Measurements from ENCODE around the gene KIF16B. TPM values are rescaled to one million over a fixed set of nuclear protein-coding genes. Genes with fewer than 3 reads are reported as not detected.

Gene KIF16B, protein sequence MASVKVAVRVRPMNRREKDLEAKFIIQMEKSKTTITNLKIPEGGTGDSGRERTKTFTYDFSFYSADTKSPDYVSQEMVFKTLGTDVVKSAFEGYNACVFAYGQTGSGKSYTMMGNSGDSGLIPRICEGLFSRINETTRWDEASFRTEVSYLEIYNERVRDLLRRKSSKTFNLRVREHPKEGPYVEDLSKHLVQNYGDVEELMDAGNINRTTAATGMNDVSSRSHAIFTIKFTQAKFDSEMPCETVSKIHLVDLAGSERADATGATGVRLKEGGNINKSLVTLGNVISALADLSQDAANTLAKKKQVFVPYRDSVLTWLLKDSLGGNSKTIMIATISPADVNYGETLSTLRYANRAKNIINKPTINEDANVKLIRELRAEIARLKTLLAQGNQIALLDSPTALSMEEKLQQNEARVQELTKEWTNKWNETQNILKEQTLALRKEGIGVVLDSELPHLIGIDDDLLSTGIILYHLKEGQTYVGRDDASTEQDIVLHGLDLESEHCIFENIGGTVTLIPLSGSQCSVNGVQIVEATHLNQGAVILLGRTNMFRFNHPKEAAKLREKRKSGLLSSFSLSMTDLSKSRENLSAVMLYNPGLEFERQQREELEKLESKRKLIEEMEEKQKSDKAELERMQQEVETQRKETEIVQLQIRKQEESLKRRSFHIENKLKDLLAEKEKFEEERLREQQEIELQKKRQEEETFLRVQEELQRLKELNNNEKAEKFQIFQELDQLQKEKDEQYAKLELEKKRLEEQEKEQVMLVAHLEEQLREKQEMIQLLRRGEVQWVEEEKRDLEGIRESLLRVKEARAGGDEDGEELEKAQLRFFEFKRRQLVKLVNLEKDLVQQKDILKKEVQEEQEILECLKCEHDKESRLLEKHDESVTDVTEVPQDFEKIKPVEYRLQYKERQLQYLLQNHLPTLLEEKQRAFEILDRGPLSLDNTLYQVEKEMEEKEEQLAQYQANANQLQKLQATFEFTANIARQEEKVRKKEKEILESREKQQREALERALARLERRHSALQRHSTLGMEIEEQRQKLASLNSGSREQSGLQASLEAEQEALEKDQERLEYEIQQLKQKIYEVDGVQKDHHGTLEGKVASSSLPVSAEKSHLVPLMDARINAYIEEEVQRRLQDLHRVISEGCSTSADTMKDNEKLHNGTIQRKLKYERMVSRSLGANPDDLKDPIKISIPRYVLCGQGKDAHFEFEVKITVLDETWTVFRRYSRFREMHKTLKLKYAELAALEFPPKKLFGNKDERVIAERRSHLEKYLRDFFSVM (N-terminal part only)
- 1 to 10 TPM; 3.2 to 7.1 (median 5.1) TPM for polyA plus RNA-seq (ENCODE audit: low read depth in 6 of 6)

DNA sequence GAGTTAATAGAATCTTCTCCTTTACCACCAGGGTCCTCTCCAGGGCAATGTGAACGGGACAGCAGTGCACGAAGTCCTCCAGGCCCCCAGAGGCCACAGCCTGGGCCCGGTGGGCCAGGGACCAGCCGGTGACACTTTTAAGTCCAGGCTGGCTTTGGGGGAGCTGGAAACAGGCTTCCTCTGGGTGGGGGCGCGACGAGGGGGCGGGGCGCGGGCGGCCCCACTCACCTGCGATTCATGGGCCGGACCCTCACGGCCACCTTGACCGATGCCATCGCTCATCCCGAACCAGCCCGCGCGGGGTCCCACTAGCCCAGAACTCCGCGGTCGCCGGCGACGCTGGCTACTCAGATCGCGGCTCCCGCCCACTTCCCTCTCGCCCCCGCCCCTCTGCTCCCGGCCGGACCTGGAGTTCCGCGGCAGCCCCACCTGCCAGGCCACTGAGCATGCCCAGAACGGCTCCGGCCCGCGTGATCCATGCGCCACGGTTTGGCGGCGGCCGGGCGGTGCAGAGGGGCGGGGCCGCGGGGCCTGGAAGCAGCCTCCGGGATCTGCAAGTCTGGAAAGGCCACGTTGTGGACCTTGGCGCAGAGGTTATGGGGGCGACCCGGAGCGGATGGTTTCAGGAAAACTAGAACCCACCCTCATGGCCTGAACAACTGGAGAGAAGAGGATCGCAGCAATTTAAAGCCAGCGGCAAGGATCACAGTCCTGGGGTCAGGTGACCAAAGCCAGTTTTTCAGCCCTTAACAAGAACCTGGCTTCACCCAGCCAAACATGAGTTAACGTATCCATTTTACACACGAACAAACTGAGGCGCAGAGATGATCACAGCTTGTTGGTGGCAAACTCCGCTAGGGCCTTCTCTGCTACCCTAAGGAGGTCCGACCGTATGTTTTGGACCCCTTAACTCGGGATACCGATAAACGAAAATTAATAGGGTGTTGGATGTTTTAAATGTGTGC, at the start of gene KIF16B:
Gene KIF16B, minus strand, starts transcription at position 448 of the 965 bp plus-strand sequence. Its CDS starts 173 bp downstream, at position 275.
- Mint-ChIP-seq H3K4me3 (peak within 1 kb of the TSS; percentile 87 to 96 (median 94)), H3K27me3 (no peaks in the 10 kb centered on the region), H3K27ac (peak within 1 kb of the TSS; percentile 77 to 93 (median 84)), H3K36me3 (no peaks in the 10 kb centered on the region), H3K4me1 (peaks cover 30 to 60% (median 53%) of the 10 kb centered on the region in 3 donors), H3K9me3 (no peaks in the 10 kb centered on the region)
- DNase-seq (peak; percentile 81), ATAC-seq (ENCODE audit: low read depth in 2 of 2) (peak; percentile 72 to 81)

DNA sequence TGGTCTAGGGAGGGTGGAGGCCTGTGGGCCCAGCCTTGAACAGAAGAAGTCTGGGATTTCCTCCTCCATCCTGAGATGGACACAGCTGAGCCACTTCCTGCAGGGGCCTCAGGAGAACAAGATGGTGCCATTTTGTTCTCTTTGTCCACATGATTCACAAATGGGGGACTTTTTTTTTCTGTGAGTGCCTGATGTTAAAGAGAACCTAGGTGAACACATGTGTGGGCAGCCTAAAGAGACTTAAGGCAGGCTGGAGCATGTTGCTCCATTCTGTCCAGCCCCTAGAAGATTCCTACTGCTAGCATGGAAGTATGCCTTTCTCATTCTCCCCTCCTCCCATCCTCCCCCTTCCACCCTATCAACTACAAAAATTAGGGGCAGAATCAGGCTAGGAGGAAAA, 49.3 kb upstream of the KIF16B start:
- DNase-seq (no peak), ATAC-seq (ENCODE audit: low read depth in 2 of 2) (no peak)
- peaks cover 0 to 5% of the 10 kb centered on the region in 2 donors for H3K36me3 Mint-ChIP-seq
- peaks cover 3 to 10% (median 5%) of the 10 kb centered on the region in 7 donors for H3K9me3 Mint-ChIP-seq
- no peaks in the 10 kb centered on the region for H3K4me1 Mint-ChIP-seq
- no peak overlapping the region for H3K4me3 Mint-ChIP-seq
- peaks cover 0 to 11% (median 4%) of the 10 kb centered on the region in 3 donors for H3K27me3 Mint-ChIP-seq
- peak overlapping the region in 1 of 6 donors; percentile 27 for H3K27ac Mint-ChIP-seq

- H3K4me3 Mint-ChIP-seq, result no peak overlapping the region
- H3K4me1 Mint-ChIP-seq, result no peaks in the 10 kb centered on the region
- peaks cover 0 to 8% (median 4%) of the 10 kb centered on the region in 3 donors for H3K27me3 Mint-ChIP-seq
- ATAC-seq (ENCODE audit: low read depth in 2 of 2), result no peak
- no peak for DNase-seq
- peaks cover 5 to 16% (median 12%) of the 10 kb centered on the region in 7 donors for H3K9me3 Mint-ChIP-seq
- H3K27ac Mint-ChIP-seq, result no peak overlapping the region
- H3K36me3 Mint-ChIP-seq, result peaks cover 3 to 9% of the 10 kb centered on the region in 2 donors
These were observed 48.3 kb upstream of the KIF16B start for GRCh38 chr20:16621435-16622141.

DNA sequence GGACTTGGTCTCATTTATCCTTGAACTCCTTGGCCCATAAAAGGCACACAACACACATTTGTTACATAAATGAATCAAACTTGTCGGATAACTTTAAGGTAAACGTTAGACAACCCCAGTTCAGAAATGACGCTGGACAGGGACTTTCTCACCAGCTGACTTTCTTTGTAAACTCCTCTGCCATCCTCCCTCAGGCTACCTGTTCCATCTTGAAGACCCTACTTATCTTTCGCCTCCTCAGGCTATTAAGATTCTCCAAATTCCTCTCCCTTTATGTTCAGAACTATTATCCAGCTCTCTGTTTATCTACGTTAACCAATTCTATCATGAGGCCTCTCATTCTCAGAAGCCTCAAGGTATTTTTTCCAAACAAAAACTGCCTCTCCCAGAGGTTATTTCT, 47.7 kb upstream of the KIF16B start:
- Mint-ChIP-seq H3K4me1 (no peaks in the 10 kb centered on the region), H3K27me3 (peaks cover 0 to 8% (median 4%) of the 10 kb centered on the region in 3 donors), H3K36me3 (peaks cover 9 to 13% of the 10 kb centered on the region in 2 donors), H3K27ac (no peak overlapping the region), H3K9me3 (peaks cover 7 to 19% (median 15%) of the 10 kb centered on the region in 7 donors), H3K4me3 (no peak overlapping the region)
- ATAC-seq (ENCODE audit: low read depth in 2 of 2) (no peak), DNase-seq (no peak)

DNA sequence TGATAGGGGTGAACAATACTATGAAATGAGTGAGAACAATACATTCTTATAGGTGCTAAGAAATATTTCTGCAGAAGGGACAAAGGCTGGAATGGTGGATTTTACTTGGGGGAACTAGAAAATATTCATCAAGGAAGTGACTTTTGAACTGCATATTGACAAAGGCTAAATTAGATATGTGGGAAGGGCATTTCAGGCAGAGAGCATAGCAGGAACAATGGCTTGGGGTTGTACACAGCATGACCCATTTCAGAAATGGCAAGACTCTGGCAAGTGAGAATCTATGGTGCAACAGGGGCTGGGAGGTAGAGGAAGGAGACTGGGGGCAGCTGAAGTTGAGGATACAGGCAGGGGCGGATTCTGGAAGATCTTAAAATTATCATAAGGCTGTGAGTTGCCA, 46.7 kb upstream of the KIF16B start:
- no peak for DNase-seq
- H3K27ac Mint-ChIP-seq, result no peak overlapping the region
- H3K9me3 Mint-ChIP-seq, result peaks cover 7 to 19% (median 15%) of the 10 kb centered on the region in 7 donors
- ATAC-seq (ENCODE audit: low read depth in 2 of 2), result no peak
- H3K36me3 Mint-ChIP-seq, result peaks cover 9 to 13% of the 10 kb centered on the region in 2 donors
- peaks cover 0 to 8% (median 4%) of the 10 kb centered on the region in 3 donors for H3K27me3 Mint-ChIP-seq
- H3K4me1 Mint-ChIP-seq, result no peaks in the 10 kb centered on the region
- no peak overlapping the region for H3K4me3 Mint-ChIP-seq

DNA sequence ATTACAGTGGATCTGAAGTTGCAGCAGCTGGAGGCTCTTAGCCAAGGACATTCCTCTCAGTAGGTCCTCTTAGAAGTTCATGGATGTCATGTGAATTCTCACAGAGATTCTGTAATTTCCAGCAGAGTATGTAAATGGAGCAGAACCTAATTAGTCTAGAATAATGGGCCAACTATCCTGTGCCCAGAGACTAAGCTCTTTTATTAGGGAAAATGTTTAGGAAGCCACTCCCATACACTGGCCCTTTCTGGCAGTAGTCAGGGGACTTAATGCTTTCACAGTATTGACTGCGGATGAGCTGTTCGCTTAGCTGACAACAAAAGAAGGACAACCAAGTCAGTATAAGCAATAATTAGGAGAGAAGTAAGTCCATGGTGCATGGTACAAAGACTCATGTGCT, 43.8 kb upstream of the KIF16B start:
- peaks cover 9 to 13% of the 10 kb centered on the region in 2 donors for H3K36me3 Mint-ChIP-seq
- H3K27me3 Mint-ChIP-seq, result peaks cover 0 to 8% (median 4%) of the 10 kb centered on the region in 3 donors
- no peak for ATAC-seq (ENCODE audit: low read depth in 2 of 2)
- no peaks in the 10 kb centered on the region for H3K4me1 Mint-ChIP-seq
- H3K9me3 Mint-ChIP-seq, result peaks cover 7 to 19% (median 12%) of the 10 kb centered on the region in 7 donors
- DNase-seq, result no peak
- H3K27ac Mint-ChIP-seq, result no peak overlapping the region
- H3K4me3 Mint-ChIP-seq, result no peak overlapping the region

GRCh38 chr20:16616317-16616716, 43.1 kb upstream of the KIF16B start:
- Mint-ChIP-seq H3K36me3 (peaks cover 9 to 13% of the 10 kb centered on the region in 2 donors), H3K27ac (no peak overlapping the region), H3K27me3 (peaks cover 4 to 14% (median 5%) of the 10 kb centered on the region in 3 donors), H3K4me1 (no peaks in the 10 kb centered on the region), H3K9me3 (peaks cover 7 to 19% (median 12%) of the 10 kb centered on the region in 7 donors), H3K4me3 (no peak overlapping the region)
- ATAC-seq (ENCODE audit: low read depth in 2 of 2), result no peak
- DNase-seq, result no peak

DNA sequence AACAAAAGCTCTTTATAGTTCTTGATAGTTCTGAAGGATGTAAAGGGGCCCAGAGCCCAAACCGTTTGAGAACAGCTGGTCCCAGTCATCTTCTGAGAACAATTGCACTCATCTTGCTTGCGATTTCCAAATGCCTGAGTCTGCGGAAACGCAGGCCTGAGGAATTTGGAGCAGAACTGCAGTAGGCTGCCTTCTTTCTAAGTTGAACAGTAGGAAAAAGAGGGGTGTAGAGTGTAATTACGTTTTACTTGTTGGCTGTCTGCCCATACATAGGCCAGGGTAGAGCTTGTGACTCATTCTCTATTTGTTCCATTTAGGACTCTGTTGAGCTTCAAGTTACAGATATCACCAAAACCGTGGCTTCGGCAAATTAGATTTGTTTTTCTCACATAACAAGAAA, 42.0 kb upstream of the KIF16B start:
- Mint-ChIP-seq H3K4me1 (no peaks in the 10 kb centered on the region), H3K27me3 (peaks cover 9 to 23% (median 12%) of the 10 kb centered on the region in 3 donors), H3K27ac (no peak overlapping the region), H3K36me3 (peaks cover 9 to 13% of the 10 kb centered on the region in 2 donors), H3K9me3 (peaks cover 7 to 19% (median 12%) of the 10 kb centered on the region in 7 donors), H3K4me3 (no peak overlapping the region)
- DNase-seq (no peak), ATAC-seq (ENCODE audit: low read depth in 2 of 2) (no peak)

DNA sequence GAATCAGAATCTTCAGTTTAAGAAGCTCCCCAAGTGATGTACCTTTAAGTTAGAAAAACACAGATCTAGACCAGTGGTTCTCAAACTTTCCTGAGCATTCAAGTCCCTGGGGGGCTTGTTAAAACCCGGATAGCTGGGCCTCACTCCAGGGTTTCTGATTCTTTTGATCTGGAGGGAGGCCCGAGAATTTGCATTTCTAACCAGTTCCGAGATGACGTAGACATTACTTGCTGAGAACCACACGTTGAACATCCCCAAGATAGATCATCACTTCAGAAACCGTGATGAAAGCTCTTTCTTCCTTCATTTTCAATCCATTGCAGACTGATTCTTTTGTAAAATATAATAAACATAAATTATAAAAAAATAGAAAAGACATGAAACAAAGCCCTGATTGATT, 40.7 kb upstream of the KIF16B start:
- H3K27me3 Mint-ChIP-seq, result peaks cover 16 to 28% (median 21%) of the 10 kb centered on the region in 3 donors
- H3K27ac Mint-ChIP-seq, result no peak overlapping the region
- H3K36me3 Mint-ChIP-seq, result peaks cover 9% of the 10 kb centered on the region in 2 donors
- no peak overlapping the region for H3K4me3 Mint-ChIP-seq
- ATAC-seq (ENCODE audit: low read depth in 2 of 2), result no peak
- peaks cover 5 to 17% (median 12%) of the 10 kb centered on the region in 7 donors for H3K9me3 Mint-ChIP-seq
- DNase-seq, result no peak
- H3K4me1 Mint-ChIP-seq, result no peaks in the 10 kb centered on the region

DNA sequence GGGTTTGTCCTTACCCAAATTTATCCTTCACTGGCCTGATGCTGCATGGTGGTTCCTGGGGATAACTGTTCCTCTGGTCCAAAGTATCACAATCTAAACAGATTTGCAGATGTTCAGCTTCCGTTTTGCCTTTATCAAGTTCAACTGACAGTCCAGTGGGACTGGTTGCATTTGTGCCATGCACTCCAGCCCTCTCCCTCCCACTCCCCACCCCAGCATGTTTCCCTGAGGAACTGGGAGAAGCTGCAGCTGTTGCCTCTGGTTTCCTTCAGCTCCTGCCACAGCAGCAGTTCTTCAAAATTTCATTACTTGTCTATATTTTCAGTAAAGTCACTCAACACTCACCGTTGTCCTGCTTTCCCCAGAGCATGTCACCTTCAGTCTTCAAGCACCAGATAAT, 39.5 kb upstream of the KIF16B start:
- H3K4me3 Mint-ChIP-seq, result no peak overlapping the region
- peaks cover 16 to 32% (median 21%) of the 10 kb centered on the region in 3 donors for H3K27me3 Mint-ChIP-seq
- peaks cover 4 to 15% (median 11%) of the 10 kb centered on the region in 7 donors for H3K9me3 Mint-ChIP-seq
- DNase-seq (no peak), ATAC-seq (ENCODE audit: low read depth in 2 of 2) (no peak)
- H3K27ac Mint-ChIP-seq, result no peak overlapping the region
- peaks cover 8 to 9% of the 10 kb centered on the region in 2 donors for H3K36me3 Mint-ChIP-seq
- no peaks in the 10 kb centered on the region for H3K4me1 Mint-ChIP-seq

- ATAC-seq (ENCODE audit: low read depth in 2 of 2), result no peak
- no peaks in the 10 kb centered on the region for H3K4me1 Mint-ChIP-seq
- H3K4me3 Mint-ChIP-seq, result no peak overlapping the region
- H3K27me3 Mint-ChIP-seq, result peaks cover 16 to 40% (median 27%) of the 10 kb centered on the region in 3 donors
- H3K36me3 Mint-ChIP-seq, result peaks cover 6 to 8% of the 10 kb centered on the region in 2 donors
- no peak for DNase-seq
- H3K9me3 Mint-ChIP-seq, result peaks cover 2 to 8% (median 6%) of the 10 kb centered on the region in 7 donors
- no peak overlapping the region for H3K27ac Mint-ChIP-seq
These were observed 38.6 kb upstream of the KIF16B start for GRCh38 chr20:16611817-16612216.
